ENCODE measurements around the gene SUSD1. TPM values are rescaled to one million over a fixed set of nuclear protein-coding genes. Genes with fewer than 3 reads are reported as not detected.

SUSD1 gene
- total and polyA plus RNA-seq, 2 of the 13 experiments (the other 11 are each of a cell fraction or from before 2014, with no cell fraction given), result 25.9 to 32.3 TPM

GRCh38 chr9:112033237-112034215, 141.6 kb downstream of the SUSD1 start (continued):
- TF ChIP-seq, protein P1, sequence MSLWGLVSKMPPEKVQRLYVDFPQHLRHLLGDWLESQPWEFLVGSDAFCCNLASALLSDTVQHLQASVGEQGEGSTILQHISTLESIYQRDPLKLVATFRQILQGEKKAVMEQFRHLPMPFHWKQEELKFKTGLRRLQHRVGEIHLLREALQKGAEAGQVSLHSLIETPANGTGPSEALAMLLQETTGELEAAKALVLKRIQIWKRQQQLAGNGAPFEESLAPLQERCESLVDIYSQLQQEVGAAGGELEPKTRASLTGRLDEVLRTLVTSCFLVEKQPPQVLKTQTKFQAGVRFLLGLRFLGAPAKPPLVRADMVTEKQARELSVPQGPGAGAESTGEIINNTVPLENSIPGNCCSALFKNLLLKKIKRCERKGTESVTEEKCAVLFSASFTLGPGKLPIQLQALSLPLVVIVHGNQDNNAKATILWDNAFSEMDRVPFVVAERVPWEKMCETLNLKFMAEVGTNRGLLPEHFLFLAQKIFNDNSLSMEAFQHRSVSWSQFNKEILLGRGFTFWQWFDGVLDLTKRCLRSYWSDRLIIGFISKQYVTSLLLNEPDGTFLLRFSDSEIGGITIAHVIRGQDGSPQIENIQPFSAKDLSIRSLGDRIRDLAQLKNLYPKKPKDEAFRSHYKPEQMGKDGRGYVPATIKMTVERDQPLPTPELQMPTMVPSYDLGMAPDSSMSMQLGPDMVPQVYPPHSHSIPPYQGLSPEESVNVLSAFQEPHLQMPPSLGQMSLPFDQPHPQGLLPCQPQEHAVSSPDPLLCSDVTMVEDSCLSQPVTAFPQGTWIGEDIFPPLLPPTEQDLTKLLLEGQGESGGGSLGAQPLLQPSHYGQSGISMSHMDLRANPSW (CRISPR knock-in tag; IDR thresholded peaks at IDR 0.05; ENCODE audit: borderline replicate concordance), result no peak
- TF ChIP-seq ARNTL (CRISPR knock-in tag; IDR thresholded peaks at IDR 0.05) (peak; percentile 58; the same call in 1 of the 2 replicates), THRA (CRISPR knock-in tag; IDR thresholded peaks at IDR 0.05; ENCODE audit: borderline replicate concordance) (peak; percentile 51; the same call in 1 of the 2 replicates), FOXP1 (IDR thresholded peaks at IDR 0.05) (no peak), FOXP1 (CRISPR knock-in tag; IDR thresholded peaks at IDR 0.05) (peak; percentile 68), KAT2B (IDR thresholded peaks at IDR 0.05; ENCODE audit: borderline replicate concordance, low read depth, low read length) (peak; percentile 50; the same call in 1 of the 2 replicates), ONECUT2 (CRISPR knock-in tag; IDR thresholded peaks at IDR 0.05) (peak; percentile 90), JDP2 (CRISPR knock-in tag; IDR thresholded peaks at IDR 0.05; ENCODE audit: borderline replicate concordance) (no peak), SKI (IDR thresholded peaks at IDR 0.05; ENCODE audit: partially characterized antibody) (peak; percentile 17), FOXA1 (IDR thresholded peaks at IDR 0.05) (no peak), FOXA1 (CRISPR knock-in tag; IDR thresholded peaks at IDR 0.05) (peak; percentile 87), KMT2A (CRISPR knock-in tag; IDR thresholded peaks at IDR 0.05) (no peak), HHEX (CRISPR knock-in tag; IDR thresholded peaks at IDR 0.05) (peak; percentile 99), ZFY (CRISPR knock-in tag; IDR thresholded peaks at IDR 0.05) (no peak), TBL1XR1 (IDR thresholded peaks at IDR 0.05; ENCODE audit: borderline replicate concordance, low read length, partially characterized antibody) (peak; percentile 86), GATAD2A (CRISPR knock-in tag; IDR thresholded peaks at IDR 0.05) (peak; percentile 56), SOX5 (CRISPR knock-in tag; IDR thresholded peaks at IDR 0.05; ENCODE audit: borderline replicate concordance) (peak; percentile 67; the same call in 1 of the 2 replicates), ATM (IDR thresholded peaks at IDR 0.05; ENCODE audit: borderline replicate concordance) (no peak)
- TF ChIP-seq, protein P2, sequence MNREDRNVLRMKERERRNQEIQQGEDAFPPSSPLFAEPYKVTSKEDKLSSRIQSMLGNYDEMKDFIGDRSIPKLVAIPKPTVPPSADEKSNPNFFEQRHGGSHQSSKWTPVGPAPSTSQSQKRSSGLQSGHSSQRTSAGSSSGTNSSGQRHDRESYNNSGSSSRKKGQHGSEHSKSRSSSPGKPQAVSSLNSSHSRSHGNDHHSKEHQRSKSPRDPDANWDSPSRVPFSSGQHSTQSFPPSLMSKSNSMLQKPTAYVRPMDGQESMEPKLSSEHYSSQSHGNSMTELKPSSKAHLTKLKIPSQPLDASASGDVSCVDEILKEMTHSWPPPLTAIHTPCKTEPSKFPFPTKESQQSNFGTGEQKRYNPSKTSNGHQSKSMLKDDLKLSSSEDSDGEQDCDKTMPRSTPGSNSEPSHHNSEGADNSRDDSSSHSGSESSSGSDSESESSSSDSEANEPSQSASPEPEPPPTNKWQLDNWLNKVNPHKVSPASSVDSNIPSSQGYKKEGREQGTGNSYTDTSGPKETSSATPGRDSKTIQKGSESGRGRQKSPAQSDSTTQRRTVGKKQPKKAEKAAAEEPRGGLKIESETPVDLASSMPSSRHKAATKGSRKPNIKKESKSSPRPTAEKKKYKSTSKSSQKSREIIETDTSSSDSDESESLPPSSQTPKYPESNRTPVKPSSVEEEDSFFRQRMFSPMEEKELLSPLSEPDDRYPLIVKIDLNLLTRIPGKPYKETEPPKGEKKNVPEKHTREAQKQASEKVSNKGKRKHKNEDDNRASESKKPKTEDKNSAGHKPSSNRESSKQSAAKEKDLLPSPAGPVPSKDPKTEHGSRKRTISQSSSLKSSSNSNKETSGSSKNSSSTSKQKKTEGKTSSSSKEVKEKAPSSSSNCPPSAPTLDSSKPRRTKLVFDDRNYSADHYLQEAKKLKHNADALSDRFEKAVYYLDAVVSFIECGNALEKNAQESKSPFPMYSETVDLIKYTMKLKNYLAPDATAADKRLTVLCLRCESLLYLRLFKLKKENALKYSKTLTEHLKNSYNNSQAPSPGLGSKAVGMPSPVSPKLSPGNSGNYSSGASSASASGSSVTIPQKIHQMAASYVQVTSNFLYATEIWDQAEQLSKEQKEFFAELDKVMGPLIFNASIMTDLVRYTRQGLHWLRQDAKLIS (CRISPR knock-in tag; IDR thresholded peaks at IDR 0.05), result no peak

Measured in HepG2 (cell line).